ENCODE measurements around the gene ALKBH2.

ALKBH2 gene

DNA sequence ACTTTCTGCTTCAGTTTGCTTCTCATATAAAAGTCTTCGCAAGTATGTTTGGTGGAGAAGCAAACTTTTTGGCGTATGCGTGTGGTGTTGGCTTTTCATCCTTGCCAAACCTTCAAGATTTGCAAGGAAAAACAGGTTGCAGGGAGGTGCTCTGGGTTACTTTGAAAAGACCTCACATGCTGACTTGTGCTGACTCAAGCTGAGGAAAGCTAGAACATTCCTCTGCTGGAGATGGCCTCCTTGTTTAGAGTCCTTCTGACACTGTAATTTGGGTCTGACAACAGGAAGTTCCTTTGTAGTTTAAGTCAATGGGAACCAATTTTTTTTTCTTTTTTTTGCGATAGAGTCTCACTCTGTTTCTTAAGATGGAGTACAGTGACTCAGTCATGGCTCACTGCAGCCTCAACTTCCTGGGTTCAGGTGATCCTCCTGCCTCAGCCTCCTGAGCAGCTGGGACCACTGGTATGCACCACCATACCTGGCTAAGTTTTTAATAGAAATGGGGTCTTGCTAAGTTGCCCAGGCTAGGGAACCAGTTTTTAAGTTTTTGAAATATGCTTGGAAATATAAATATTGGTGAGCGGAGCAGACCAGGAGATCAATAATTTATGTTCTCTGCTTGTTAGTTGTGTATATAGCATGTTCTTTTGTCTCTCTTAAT, 20.5 kb upstream of the ALKBH2 start:
- DNase-seq (ENCODE audit: low read depth): no peak

- no peak for DNase-seq (ENCODE audit: low read depth)
Observed at GRCh38 chr12:109112720-109113465, 19.6 kb upstream of the ALKBH2 start.

DNA sequence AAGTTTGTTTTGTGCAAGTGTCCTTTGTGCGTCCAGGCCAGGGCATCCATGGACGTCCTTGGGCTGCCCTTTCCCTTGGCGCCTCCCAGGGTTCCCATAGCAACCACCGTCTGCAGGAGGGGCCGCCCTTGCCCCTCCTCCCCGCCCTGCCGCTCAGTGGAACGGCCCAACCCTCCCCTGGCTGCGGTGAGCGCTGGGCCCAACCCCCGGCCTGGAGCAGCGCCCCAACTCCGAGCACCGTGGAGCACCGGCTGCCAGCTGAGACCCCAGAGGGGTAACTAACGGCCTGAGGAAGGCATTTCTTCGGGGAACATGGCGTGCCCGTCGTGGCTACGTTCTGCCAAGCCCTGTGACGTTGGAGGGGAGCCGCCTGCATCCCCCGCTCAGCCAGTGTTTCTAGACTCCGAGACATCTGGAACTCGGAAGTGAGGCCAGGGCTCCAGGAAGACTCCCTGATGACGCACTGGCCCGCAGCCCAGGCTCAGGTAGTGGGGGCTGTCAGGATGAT, 17.8 kb upstream of the ALKBH2 start:
- peak; percentile 12 for DNase-seq (ENCODE audit: low read depth)

DNA sequence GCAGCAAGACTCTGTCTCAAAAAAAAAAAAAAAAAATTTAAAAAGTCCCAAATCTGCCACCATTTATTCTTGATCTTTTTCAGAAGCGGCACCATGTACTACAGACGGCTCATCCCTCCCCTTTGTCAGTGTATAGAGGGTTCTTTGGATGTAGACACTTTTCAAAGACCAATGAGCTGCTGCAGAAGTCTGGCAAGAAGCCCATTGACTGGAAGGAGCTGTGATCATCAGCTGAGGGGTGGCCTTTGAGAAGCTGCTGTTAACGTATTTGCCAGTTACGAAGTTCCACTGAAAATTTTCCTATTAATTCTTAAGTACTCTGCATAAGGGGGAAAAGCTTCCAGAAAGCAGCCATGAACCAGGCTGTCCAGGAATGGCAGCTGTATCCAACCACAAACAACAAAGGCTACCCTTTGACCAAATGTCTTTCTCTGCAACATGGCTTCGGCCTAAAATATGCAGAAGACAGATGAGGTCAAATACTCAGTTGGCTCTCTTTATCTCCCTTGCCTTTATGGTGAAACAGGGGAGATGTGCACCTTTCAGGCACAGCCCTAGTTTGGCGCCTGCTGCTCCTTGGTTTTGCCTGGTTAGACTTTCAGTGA, 16.6 kb upstream of the ALKBH2 start:
- no peak for DNase-seq (ENCODE audit: low read depth)

- DNase-seq (ENCODE audit: low read depth): no peak
Observed at GRCh38 chr12:109105176-109105575, 11.9 kb upstream of the ALKBH2 start.

DNA sequence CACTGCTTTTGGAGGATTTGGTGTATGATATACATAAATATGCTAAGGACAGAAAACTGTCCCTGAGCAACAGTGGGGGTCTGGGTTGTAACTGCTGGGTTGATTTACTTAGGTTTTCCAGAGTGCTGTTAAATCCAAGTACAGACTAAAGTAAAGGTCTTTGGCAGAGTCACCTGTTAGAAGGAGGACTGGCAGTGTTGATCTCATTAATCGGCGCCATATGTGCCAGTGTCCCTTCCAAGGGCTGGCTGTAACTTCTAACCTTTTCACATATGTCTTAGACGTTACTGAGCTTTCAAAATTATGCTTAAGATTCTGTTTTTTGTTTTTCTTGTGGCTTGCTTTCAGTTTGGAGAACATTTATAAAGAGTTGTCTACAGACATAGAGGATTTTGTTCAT, 9.2 kb upstream of the ALKBH2 start:
- DNase-seq (ENCODE audit: low read depth): no peak

GRCh38 chr12:109100741-109101140, 7.5 kb upstream of the ALKBH2 start:
- no peak for DNase-seq (ENCODE audit: low read depth)

DNA sequence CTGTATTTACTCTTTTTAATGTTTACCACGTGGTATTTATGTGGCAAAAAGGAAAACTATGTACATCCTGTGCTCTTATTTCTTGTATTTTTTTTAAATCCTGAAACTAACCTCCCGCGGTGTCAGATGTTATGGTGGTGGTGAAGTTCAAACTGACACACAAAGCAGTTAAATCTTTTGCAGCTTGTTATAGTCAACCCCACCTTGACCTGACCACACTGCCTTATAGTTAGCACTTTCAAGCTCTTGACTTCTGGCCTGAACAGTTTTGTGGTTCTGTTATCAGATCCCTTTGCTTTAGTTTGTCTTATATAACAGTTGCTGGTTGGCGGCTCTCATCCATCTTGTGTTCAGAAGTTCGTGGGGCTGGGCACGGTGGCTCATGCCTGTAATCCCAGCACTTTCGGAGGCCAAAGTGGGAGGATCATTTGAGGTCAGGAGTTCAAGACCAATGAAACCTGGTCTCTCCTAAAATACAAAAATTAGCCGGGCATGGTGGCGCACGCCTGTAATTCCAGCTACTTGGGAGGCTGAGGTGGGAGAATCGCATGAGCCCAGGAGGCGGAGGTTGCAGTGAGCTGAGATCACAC, 6.3 kb upstream of the ALKBH2 start:
- no peak for DNase-seq (ENCODE audit: low read depth)

DNA sequence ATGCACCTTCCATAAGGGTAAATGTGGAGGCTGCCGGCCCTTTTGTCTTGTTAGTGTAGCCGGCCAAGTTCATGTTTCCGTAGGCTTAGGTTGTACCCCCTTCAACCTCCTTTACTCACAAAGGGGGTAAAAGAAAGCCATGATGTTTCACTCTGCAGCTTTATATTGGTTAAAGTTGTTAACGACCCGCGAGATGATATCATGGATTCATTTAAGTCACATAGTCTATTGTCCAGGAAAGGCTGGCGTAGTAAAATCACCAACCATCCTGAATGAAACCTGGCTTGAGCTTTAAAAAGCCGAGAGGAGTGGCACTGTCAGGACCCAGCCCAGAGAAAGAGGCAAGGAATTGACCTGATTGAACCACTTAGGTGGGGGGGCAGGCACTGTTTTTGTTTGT, 5.4 kb upstream of the ALKBH2 start:
- no peak for DNase-seq (ENCODE audit: low read depth)

- no peak for DNase-seq (ENCODE audit: low read depth)
Observed at GRCh38 chr12:109098183-109098604, 4.9 kb upstream of the ALKBH2 start.

GRCh38 chr12:109097435-109098182, 4.3 kb upstream of the ALKBH2 start, which contains the start of gene UNG:
Gene UNG, plus strand, starts transcription at chr12:109097597. Its CDS starts 83 bp downstream, at chr12:109097680.
- peak; percentile 94 for DNase-seq (ENCODE audit: low read depth)

- no peak for DNase-seq (ENCODE audit: low read depth)
Observed at GRCh38 chr12:109097140-109097434, 3.8 kb upstream of the ALKBH2 start.

GRCh38 chr12:109092497-109093021, 713 bp downstream of the ALKBH2 start:
- DNase-seq (ENCODE audit: low read depth): no peak

DNA sequence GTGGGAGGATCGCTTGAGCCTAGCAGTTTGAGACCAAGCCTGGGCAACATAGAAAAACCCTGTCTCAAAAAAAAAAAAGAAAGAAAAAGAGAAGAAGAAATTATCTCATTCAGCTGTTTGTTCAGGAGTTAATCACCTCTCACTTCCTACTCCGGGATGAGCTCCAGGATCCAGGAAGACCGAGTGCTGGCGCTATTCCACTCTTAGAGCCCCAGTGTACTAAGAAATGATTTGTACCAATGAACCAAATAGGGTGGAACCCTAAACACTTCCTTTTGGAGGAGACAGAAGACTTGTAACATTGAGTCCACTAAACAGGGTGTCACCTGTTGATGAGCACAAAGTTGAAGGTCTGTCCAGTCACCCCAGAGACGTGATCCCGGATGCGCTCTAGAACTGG, 3.6 kb downstream of the ALKBH2 start:
- no peak for DNase-seq (ENCODE audit: low read depth)

- DNase-seq (ENCODE audit: low read depth): no peak
Observed at GRCh38 chr12:109088818-109089217, 4.5 kb downstream of the ALKBH2 start.

DNA sequence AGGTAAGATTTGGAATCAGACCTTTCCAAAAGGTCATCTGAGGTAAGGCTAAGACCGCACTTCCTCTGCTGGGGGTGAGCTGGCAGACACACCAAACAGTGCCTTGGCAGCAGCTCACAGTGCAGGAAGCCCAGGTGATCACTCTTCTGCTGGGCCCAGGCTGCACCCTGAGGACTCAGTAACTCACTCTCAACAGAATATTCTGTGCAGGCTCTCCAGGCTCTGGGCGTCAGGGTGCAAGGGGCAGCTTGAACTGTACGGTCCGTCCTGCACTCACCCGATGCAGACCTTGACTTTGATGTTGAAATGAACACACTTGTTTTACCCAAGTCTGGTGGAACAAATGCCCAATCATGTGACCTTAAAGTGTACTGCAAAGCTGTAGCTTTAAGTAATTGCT, 6.0 kb downstream of the ALKBH2 start:
- DNase-seq (ENCODE audit: low read depth): no peak

DNA sequence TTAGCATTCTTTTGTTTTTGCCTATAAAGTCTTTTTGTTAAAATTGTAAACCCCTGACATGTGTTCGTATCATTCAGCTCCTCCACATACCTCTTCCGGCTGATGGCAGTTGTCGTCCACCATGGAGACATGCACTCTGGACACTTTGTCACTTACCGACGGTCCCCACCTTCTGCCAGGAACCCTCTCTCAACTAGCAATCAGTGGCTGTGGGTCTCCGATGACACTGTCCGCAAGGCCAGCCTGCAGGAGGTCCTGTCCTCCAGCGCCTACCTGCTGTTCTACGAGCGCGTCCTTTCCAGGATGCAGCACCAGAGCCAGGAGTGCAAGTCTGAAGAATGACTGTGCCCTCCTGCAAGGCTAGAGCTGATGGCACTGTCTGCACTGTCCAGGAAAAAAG, 7.7 kb downstream of the ALKBH2 start:
- DNase-seq (ENCODE audit: low read depth): no peak

GRCh38 chr12:109084425-109084824, 8.8 kb downstream of the ALKBH2 start:
- no peak for DNase-seq (ENCODE audit: low read depth)

DNA sequence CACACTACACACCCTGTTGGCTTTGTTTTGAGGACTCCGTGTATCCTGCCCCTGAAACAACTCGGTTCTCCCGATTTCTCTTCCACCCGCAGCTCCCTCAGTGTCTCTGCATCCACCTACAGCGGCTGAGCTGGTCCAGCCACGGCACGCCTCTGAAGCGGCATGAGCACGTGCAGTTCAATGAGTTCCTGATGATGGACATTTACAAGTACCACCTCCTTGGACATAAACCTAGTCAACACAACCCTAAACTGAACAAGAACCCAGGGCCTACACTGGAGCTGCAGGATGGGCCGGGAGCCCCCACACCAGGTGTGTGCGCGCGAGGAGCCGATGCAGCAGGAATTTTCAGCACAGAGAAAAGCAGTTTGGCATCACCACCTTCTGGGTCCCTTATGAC, 10.5 kb downstream of the ALKBH2 start:
- no peak for DNase-seq (ENCODE audit: low read depth)

DNA sequence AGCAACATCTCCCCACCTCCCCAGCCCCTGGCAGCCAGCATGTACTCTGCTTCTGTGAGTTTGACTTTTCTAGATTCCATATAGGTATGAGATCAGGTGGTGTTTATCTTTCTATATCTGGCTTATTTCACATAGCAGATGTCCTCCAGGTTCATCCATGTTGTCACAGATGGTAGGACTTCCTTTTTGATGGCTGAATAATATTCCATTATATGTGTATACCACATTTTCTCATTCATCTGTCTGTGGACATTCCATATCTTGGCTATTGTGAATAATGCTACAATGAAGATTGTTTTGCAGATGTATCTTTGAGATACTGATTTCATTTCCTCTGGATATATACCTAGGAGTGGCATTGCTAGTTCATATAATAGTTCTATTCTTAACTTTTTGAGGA, 18.4 kb downstream of the ALKBH2 start:
- no peak for DNase-seq (ENCODE audit: low read depth)

DNA sequence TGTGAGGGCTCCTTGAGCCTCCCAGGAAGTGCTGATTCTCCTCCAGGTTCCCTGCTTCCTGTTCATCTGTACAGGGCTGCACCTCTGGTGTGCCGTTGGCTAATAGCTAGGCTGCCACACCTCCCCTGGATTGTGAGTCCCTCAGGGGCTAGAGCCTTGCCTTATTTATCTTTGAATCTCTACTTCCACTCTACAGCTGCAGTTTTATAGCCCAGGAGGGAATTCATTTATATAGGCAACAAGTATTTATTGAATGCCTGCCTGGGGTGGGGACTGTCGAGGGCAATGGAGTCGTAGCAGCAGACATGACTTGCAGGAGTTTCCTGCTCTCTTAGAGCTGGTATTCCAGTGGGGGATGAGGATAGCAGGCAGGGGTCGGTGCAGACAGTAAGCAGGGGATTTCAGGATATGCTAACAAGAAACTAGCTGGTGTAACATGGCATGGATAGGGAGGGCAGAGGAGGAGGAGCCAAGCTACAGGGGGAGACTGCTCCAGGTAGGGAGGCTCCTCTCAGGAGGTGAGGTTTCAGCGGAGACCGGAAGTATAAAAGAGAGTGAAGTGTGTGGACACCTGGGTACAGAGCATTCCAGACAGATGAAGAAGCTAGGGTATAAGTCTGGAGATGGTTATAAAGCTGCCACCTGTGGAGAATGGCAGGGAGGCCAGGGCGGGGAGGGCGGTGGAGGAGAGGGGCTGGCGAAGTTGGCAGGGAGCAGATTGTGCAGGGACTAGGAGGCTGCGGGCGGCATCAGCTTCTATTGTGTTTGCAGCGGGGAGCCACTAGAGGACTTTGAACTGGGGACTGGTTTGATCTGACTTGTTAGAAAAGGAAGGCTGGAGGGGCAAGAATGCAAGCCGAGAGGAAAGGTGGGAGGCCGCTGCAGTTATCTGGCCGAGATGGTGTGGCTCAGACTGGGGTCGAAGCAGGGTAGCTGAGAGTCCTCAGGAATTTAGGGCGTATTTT, 23.7 kb downstream of the ALKBH2 start:
- no peak for DNase-seq (ENCODE audit: low read depth)
